Upper lobe of right lung (tissue), 1 donor: Measurements from ENCODE around the gene COG4. TPM values are rescaled to one million over a fixed set of nuclear protein-coding genes. Genes with fewer than 3 reads are reported as not detected.
A peak's percentile ranks its signal among the peaks of the same experiment; 100 is the strongest.

Source experiments
- ATAC-seq: fragments of 200-7000 bp; cut with Tn5 transposase; one replicate; pipeline ENCODE4 v1.9.1; 2020; ENCODE audit warnings: mild to moderate bottlenecking, moderate library complexity
- DNase-seq: peaks from one replicate; pipeline ENCODE4 v3.0.0-alpha.2; 2020
- H3K27ac ChIP-seq: fragments of 200-600 bp; one replicate; pipeline ENCODE4 v1.8.0; 2022
- H3K27me3 ChIP-seq: fragments of 200-600 bp; one replicate; pipeline ENCODE4 v1.8.0; 2022; ENCODE audit warnings: mild to moderate bottlenecking
- H3K36me3 ChIP-seq: fragments of 200-600 bp; one replicate; pipeline ENCODE4 v1.8.0; 2022
- H3K4me1 ChIP-seq: fragments of 200-600 bp; one replicate; pipeline ENCODE4 v1.8.0; 2022
- H3K4me3 ChIP-seq: fragments of 200-600 bp; one replicate; pipeline ENCODE4 v1.8.0; 2022; ENCODE audit warnings: mild to moderate bottlenecking
- H3K9me3 ChIP-seq: fragments of 200-600 bp; one replicate; pipeline ENCODE4 v1.8.0; 2022
- intact Hi-C: fragments of 100-400 bp; cut with DNase I; formaldehyde crosslinking; loops from one replicate; pipeline ENCODE4 v1.11.0; 2022
- total RNA-seq: library from RNA; stranded (reverse); fragmentation: NEBNext Ultra II Directional; extraction: Animal tissue kit (Norgen Biotek cat#: 25700); gene quantifications from one replicate; pipeline ENCODE4 v1.2.1, GENCODE V29; 2021
- TF ChIP-seq, protein P1 (sequence below): fragments of 200-600 bp; IDR thresholded peaks from one replicate; pipeline ENCODE4 v1.8.0; 2022; ENCODE audit warnings: antibody characterized with exemption
- donor health status: DM: no; HTN: yes; CAD: no; lungs with severe emphysema.

The COG4 gene
- total RNA-seq, 1 donor from 2014 or later: 63.0 TPM

DNA sequence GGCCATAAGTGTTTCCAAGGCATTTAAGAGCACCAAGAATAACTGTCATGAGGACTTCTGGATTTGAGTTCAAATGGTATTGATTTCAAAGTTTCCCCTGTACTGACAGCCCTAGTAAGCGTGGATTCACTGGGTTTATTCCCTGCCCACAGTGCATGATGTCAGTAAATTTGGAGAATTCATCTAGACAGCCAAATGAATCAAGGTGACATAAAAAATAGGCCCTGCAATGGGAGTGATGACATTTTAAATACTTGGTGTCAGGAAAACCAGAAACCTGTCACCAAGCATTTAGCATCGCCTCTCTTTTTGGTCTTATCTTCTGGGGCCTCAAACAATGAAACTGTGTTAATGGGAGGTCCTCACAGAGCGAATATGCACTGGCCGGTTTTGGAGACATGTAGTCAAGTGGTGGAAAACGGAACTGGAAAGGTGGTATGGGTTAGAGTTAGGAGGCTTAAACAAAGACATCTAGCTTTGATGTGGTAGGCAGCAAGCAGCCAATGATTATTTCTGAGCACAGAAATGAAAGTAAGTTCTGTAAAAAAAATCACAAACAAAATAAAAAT, 29.1 kb downstream of the COG4 start:
- peaks cover 81% of the 10 kb centered on the region for H3K36me3 ChIP-seq
- H3K27ac ChIP-seq: no peak overlapping the region
- H3K9me3 ChIP-seq: no peaks in the 10 kb centered on the region
- DNase-seq: no peak
- no peaks in the 10 kb centered on the region for H3K27me3 ChIP-seq
- H3K4me1 ChIP-seq: no peaks in the 10 kb centered on the region
- H3K4me3 ChIP-seq: no peak overlapping the region
- ATAC-seq: no peak
- TF ChIP-seq, protein P1, sequence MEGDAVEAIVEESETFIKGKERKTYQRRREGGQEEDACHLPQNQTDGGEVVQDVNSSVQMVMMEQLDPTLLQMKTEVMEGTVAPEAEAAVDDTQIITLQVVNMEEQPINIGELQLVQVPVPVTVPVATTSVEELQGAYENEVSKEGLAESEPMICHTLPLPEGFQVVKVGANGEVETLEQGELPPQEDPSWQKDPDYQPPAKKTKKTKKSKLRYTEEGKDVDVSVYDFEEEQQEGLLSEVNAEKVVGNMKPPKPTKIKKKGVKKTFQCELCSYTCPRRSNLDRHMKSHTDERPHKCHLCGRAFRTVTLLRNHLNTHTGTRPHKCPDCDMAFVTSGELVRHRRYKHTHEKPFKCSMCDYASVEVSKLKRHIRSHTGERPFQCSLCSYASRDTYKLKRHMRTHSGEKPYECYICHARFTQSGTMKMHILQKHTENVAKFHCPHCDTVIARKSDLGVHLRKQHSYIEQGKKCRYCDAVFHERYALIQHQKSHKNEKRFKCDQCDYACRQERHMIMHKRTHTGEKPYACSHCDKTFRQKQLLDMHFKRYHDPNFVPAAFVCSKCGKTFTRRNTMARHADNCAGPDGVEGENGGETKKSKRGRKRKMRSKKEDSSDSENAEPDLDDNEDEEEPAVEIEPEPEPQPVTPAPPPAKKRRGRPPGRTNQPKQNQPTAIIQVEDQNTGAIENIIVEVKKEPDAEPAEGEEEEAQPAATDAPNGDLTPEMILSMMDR: no peak
- intact Hi-C loops: no loop called here

DNA sequence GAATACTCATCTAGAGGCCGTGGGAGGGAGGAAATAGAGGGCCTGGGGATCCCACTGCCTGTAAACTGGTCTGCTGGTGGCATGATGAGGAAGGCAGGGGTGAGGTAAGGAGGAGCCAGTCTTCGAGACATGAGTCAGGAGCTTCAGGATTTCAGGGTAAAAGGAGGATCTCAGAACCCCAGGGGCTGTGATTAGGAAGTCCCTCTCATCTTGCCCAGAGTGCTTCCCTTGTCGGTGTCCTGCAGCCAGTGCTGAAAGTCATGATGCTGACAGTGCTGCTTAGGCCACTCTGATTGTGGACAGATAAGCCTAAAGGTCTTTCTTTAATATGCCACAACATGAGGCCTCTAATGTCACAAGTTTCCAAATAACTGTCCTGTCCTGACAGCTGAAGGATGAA, 29.6 kb downstream of the COG4 start:
- TF ChIP-seq, protein P1: no peak
- intact Hi-C loops: no loop called here
- Histone ChIP-seq H3K27me3 (no peaks in the 10 kb centered on the region), H3K9me3 (no peaks in the 10 kb centered on the region), H3K4me1 (no peaks in the 10 kb centered on the region), H3K36me3 (peaks cover 76% of the 10 kb centered on the region), H3K27ac (no peak overlapping the region), H3K4me3 (no peak overlapping the region)
- no peak for ATAC-seq
- no peak for DNase-seq

DNA sequence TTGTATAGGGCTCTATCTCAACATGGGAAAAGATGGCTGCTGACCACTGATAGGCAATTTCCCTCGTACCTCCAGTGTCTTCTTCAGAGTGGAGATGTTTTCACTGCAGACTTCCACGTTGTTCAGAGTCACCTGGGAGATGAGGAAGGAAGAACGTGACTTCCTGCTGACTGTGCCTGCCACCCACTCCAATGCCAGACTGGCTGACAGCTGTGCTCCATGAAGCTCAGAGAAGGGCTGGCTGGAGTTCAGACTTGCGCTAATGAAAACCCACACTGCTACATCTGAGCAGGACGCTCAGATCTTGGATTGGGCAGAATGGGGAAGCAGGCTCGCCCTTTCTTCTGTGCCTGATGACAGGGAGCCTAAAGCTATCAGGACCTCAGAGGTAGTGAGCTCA, 33.1 kb downstream of the COG4 start:
- Histone ChIP-seq H3K27me3 (no peaks in the 10 kb centered on the region), H3K9me3 (no peaks in the 10 kb centered on the region), H3K36me3 (peaks cover 67% of the 10 kb centered on the region), H3K4me1 (no peaks in the 10 kb centered on the region), H3K27ac (no peak overlapping the region), H3K4me3 (no peak overlapping the region)
- TF ChIP-seq, protein P1: no peak
- DNase-seq (no peak), ATAC-seq (peak; percentile 80)
- intact Hi-C loops: no loop called here

DNA sequence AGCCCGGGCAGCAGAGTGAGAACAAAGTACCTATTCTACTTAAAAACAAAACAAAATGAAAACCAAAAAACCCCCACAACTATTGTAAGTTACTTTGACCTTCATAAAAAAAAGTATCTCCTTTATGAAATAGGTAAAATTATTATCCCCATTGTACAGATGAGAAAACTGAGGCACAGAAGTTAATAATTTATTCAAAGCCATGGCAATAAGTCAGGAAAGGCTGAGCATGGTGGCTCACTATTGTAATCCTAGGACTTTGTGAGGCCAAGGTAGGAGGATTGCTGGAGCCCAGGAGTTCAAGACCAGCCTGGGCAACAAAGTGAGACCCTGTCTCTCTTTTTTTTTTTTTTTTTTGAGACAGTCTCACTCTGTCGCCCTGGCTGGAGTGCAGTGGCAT, 38.5 kb downstream of the COG4 start:
- Histone ChIP-seq H3K36me3 (peaks cover 76% of the 10 kb centered on the region), H3K4me1 (no peaks in the 10 kb centered on the region), H3K27me3 (no peaks in the 10 kb centered on the region), H3K4me3 (no peak overlapping the region), H3K27ac (no peak overlapping the region), H3K9me3 (no peaks in the 10 kb centered on the region)
- TF ChIP-seq, protein P1: no peak
- ATAC-seq: no peak
- intact Hi-C loops: no loop called here
- no peak for DNase-seq

DNA sequence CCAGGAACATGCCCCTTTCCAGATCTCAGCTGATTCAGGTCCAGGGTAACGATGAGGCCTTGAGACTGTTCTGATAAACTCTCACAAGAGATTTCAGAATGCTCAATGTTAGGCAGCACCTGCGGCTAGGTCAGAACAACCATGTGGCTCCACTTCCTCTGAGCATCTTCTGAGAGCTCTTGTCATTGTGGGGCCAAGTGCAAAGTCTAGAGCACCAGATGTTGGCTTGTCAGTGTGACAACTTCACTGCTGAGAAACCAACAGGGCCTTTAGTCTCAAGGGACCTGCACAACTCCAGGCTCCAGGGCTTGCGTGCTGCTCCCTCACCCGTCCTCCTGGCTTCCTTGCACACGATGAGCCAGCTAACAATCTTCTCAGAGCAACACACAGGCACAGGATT, 39.9 kb downstream of the COG4 start:
- Histone ChIP-seq H3K27ac (no peak overlapping the region), H3K4me1 (no peaks in the 10 kb centered on the region), H3K4me3 (no peak overlapping the region), H3K36me3 (peaks cover 79% of the 10 kb centered on the region), H3K9me3 (no peaks in the 10 kb centered on the region), H3K27me3 (no peaks in the 10 kb centered on the region)
- DNase-seq (no peak), ATAC-seq (no peak)
- intact Hi-C loops: no loop called here
- TF ChIP-seq, protein P1: no peak

DNA sequence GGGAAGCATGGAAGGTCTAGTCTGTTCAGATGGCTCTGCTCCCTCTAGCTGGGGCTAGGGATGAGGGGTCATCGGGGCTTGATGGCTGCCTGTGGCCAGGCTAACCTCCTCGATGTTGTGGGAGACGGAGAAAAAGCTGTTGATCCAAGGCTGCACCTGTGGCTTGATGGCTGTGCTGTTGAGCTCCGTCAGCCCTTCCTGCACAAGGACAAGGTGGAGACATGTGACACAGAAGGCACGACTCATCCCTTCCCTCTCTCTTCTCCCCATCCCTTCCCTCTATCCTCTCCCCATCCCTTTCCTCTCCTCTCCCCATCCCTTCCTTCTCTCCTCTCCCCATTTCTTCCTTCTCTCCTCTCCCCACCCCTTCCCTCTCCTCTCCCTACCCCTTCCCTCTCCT, 40.7 kb downstream of the COG4 start:
- H3K27ac ChIP-seq: no peak overlapping the region
- DNase-seq (no peak), ATAC-seq (no peak)
- no peak overlapping the region for H3K4me3 ChIP-seq
- H3K36me3 ChIP-seq: peaks cover 72% of the 10 kb centered on the region
- H3K4me1 ChIP-seq: no peaks in the 10 kb centered on the region
- TF ChIP-seq, protein P1: no peak
- intact Hi-C loops: no loop called here
- no peaks in the 10 kb centered on the region for H3K9me3 ChIP-seq
- H3K27me3 ChIP-seq: no peaks in the 10 kb centered on the region
